GM12865 (cell line): ENCODE results near the gene WASL.

Source experiments
- DNase-seq: peaks from one replicate; pipeline ENCODE4 v3.0.0; 2010; ENCODE audit warnings: low read depth
- H3K4me3 ChIP-seq: 2 replicates; pipeline ENCODE4 v1.5.1; 2011; ENCODE audit warnings: mild to moderate bottlenecking, low read depth, low read length, control low read depth
- TF ChIP-seq, protein P1 (sequence below): IDR thresholded peaks from 2 replicates; pipeline ENCODE4 v1.5.1; 2011; ENCODE audit warnings: low read length, control low read depth, low read depth, inconsistent platforms; ENCODE audit not compliant: insufficient read depth; ENCODE audit errors: missing control alignments

Gene WASL

DNA sequence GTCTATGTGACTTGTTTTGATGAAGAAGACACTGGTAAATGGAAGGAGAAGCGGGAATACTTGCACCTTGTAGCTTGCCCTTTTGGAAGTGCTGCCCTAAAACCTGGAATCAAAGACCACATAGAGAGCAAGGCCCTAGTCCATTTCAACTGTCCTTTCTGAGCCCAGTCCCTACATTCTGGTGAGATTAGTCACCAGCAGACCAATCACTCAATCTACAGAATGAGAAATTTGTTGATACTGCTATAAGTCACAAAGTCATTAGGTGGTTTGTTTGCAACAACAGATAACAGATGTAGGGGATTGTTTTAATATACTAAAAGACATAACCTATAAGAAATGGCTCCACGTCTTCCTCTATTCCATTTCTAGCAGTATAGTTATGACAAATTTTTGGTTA lies 33.6 kb downstream of the WASL start:
- TF ChIP-seq, protein P1, sequence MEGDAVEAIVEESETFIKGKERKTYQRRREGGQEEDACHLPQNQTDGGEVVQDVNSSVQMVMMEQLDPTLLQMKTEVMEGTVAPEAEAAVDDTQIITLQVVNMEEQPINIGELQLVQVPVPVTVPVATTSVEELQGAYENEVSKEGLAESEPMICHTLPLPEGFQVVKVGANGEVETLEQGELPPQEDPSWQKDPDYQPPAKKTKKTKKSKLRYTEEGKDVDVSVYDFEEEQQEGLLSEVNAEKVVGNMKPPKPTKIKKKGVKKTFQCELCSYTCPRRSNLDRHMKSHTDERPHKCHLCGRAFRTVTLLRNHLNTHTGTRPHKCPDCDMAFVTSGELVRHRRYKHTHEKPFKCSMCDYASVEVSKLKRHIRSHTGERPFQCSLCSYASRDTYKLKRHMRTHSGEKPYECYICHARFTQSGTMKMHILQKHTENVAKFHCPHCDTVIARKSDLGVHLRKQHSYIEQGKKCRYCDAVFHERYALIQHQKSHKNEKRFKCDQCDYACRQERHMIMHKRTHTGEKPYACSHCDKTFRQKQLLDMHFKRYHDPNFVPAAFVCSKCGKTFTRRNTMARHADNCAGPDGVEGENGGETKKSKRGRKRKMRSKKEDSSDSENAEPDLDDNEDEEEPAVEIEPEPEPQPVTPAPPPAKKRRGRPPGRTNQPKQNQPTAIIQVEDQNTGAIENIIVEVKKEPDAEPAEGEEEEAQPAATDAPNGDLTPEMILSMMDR, result no peak
- no peak overlapping the region for H3K4me3 ChIP-seq
- DNase-seq, result no peak

DNA sequence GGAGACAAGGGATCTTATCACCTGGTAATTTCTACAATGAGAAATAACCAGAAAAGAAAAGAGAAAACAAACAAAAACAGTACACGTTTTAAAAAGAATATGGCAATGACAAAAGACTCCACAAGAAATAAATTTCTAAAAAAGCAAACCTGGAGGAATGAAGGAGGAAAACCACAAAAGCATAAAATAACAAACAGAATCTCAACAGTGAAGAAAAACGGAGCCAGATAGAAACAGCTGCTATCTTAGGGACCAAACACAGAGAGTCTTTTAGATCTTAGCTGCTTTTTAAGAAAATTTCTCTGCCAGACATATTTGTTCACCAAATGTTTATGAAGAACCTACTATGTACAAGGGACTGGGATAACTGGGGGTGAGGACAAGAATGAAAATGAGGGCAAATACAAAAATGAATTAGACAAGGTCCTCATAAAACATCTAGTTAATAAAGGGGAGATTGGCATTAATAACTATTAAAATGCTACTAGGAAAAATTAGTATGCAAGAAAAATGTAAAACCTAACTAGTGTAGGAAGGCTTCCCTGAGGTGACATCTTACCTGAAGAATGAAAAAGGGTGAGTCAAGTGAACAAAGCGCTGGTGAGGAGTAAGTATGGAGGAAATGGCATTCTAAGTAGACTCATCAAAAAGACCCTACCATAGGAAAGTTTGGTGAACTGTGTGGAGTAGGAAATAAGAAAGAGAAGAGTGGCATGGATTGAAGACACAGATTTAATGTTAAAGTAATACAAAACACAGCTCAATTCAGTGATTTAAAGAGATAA lies 34.3 kb downstream of the WASL start:
- DNase-seq, result no peak
- TF ChIP-seq, protein P1, result no peak
- no peak overlapping the region for H3K4me3 ChIP-seq

DNA sequence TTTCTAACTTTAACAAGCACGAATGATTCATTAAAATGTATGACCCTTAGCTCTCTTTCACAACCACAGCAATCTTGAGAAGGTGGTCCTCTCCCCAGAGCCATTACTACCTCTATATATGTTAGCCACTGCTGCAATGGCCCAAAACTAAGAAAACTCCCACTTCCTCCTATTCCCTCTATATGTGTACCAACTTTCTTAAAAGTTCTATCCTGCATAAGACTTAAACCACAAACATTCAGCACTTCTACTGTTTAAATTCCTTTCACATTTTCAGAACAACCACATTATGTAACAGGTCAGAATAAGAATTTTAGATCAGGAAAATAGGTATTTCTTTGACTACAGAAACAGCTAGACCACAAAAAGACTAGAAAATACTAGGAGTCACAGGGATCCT lies 36.2 kb downstream of the WASL start:
- H3K4me3 ChIP-seq, result no peak overlapping the region
- no peak for DNase-seq

DNA sequence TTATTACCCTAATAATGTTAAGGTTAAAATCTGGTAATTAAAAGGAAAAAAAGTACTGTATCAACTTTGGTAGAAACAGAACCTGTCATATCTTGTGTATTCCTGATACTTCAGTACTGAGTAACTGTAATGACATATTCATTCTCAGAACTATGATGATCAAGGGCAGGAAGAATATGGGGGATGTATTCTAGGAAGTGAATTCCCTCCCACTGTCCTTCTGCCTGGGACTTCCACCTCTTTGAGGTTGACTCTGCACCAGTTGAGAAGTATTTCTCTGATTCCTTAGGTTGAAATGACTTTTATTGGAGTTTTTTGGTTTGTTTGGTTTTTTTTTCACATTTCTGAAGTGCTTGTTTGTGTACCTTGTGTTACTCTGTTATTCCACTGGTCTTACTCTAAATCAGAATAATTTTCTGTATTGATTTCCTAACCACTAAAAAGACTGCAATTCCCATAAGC lies 36.9 kb downstream of the WASL start:
- no peak overlapping the region for H3K4me3 ChIP-seq
- TF ChIP-seq, protein P1, result no peak

More for the DNA sequence above, 36.2 kb downstream of the WASL start:
- TF ChIP-seq, protein P1, result no peak

DNA sequence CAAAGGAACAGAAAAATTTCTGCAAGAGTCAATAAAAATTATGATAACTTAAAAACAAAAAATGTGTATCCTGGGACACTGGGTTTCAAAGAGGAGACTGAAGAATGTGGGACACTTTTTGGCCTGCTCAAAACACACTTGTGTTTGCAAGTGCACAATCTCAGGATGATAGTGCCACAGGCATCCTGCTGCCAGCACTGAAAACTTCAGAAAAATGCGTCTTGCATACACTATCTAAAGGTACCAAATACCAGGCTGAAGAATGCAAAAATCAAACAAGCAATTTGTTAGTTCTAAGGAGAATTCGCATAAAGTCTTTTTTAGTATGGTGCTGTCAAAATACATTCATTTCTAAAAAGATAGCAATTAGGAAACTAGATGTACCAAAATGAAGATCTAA lies 38.1 kb downstream of the WASL start:
- H3K4me3 ChIP-seq, result no peak overlapping the region
- TF ChIP-seq, protein P1, result no peak
- no peak for DNase-seq

More for the DNA sequence above, 36.9 kb downstream of the WASL start:
- no peak for DNase-seq

DNA sequence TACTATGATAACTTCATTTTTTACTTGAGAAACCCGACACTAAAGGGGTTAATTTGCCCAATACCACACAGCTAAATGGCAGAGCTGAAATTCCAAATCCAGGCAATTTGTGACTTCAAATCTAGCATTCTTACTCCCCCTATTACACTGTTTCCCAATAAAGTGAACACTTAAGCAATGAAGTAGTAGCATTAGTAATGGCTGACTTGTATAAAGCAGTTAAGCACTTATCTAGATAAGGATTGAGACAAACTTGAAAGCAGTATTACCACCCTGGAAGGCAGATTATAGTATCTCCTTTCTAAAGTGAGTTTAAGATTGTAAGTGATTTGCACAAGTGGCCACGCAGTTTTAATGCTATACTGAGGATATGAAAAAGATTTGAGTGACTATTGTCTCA lies 39.3 kb downstream of the WASL start:
- DNase-seq, result no peak
- H3K4me3 ChIP-seq, result no peak overlapping the region
- TF ChIP-seq, protein P1, result no peak

DNA sequence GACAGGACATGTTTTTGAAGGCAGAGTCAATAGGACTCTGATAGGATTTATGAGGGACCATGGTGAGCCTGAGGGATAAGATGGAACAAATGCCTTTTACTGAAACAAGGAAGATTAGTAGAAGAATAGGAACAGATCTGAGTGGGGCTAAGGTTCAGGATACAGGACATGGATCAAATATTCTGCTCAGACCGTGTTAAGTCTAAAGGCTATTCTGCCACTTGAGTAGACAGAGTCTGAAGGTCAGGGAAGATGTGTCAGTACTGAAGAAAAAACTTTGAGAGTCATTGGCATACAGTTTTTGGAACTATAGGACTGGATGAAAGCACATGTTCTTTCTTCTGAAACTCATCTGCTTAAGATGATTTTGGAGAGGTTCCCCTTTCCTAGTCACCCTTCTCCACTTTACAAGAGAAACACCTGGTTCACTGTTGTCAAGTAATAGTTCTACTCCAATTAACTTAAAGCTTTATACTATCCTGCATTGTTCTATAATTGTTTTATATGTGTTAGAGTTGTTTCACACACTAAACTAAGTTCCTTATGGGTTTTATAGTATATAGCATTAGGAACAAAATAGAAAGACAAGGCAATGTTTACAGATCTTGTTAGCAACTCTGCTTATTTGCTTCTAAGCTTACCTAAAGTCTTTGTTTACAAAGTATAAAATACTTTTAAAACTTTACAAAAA lies 43.4 kb downstream of the WASL start:
- no peak overlapping the region for H3K4me3 ChIP-seq
- DNase-seq, result no peak
- TF ChIP-seq, protein P1, result no peak
